ENCODE results near the gene ADIPOQ.
A peak's percentile ranks its signal among the peaks of the same experiment; 100 is the strongest.

Gene ADIPOQ

DNA sequence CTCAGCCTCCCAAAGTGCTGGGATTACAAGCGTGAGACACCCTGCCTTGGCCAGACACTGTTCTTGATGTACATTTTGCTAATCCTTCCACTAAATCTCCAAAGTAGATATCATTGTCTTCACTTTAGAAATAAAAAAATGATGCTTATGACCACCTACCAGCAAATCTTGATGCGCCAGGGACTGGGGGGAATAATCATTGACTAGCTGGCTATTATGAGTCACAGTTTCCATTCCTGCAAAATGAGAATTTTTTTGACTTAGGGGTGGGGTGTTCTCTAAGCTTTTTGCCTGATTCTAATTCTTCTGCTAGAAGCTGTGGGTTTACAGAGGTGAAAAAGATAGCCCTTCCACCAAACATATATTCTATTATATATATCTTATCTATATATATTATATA is 19.1 kb upstream of the ADIPOQ start:
- TF ChIP-seq, protein P1, sequence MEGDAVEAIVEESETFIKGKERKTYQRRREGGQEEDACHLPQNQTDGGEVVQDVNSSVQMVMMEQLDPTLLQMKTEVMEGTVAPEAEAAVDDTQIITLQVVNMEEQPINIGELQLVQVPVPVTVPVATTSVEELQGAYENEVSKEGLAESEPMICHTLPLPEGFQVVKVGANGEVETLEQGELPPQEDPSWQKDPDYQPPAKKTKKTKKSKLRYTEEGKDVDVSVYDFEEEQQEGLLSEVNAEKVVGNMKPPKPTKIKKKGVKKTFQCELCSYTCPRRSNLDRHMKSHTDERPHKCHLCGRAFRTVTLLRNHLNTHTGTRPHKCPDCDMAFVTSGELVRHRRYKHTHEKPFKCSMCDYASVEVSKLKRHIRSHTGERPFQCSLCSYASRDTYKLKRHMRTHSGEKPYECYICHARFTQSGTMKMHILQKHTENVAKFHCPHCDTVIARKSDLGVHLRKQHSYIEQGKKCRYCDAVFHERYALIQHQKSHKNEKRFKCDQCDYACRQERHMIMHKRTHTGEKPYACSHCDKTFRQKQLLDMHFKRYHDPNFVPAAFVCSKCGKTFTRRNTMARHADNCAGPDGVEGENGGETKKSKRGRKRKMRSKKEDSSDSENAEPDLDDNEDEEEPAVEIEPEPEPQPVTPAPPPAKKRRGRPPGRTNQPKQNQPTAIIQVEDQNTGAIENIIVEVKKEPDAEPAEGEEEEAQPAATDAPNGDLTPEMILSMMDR (IDR thresholded peaks at IDR 0.05; ENCODE audit: low read depth, low read length) = no peak
- DNase-seq (ENCODE audit: low read depth in 2 of 2) = peak; percentile 32 to 57
- no peak overlapping the region for H3K4me3 ChIP-seq (replicated peaks in 1 of 2; ENCODE audit: low read depth in 2 of 2, low read length in 2 of 2)

DNA sequence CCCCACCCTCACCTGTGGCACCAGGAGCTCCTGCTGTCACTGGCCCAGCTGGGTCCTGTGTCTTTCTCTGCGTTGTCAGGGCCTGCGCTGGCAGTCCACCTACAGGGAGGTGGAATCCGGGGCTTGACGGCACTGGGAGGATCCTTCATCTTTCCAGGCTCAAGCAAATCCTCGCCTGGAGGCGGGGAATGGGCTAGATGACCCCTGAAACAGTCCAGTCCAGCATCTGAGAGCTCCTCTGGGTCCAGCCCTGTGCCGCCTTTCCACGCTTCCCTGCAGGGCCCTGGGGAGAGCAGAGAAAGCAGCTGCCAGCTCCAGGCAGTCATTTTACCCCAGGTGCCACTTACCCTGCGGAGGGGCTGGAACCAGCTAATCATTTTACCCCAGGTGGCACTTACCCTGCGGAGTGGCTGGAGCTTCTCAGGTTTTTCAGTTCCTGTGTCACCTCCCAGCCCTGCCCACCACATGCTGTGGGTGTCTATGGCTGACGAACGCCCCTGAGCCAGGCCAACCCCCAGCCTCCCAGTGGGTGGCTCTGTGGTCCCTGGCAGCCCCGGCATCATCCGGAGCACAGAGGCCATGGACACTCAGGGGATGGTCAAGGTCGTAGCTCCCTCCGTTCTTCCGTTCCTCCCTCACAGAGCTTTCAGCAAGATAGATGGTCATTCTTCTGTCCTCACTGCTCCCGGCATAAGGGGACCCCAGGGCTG is 17.9 kb upstream of the ADIPOQ start:
- H3K4me3 ChIP-seq (replicated peaks in 1 of 2; ENCODE audit: low read depth in 2 of 2, low read length in 2 of 2) = no peak overlapping the region
- DNase-seq (ENCODE audit: low read depth in 2 of 2) = no peak
- TF ChIP-seq, protein P1 (IDR thresholded peaks at IDR 0.05; ENCODE audit: low read depth, low read length) = no peak

- TF ChIP-seq, protein P1 (IDR thresholded peaks at IDR 0.05; ENCODE audit: low read depth, low read length) = no peak
- H3K4me3 ChIP-seq (replicated peaks in 1 of 2; ENCODE audit: low read depth in 2 of 2, low read length in 2 of 2) = no peak overlapping the region
- DNase-seq (ENCODE audit: low read depth in 2 of 2) = peak; percentile 59 to 69
These were observed 17.2 kb upstream of the ADIPOQ start for GRCh38 chr3:186825294-186825821.

DNA sequence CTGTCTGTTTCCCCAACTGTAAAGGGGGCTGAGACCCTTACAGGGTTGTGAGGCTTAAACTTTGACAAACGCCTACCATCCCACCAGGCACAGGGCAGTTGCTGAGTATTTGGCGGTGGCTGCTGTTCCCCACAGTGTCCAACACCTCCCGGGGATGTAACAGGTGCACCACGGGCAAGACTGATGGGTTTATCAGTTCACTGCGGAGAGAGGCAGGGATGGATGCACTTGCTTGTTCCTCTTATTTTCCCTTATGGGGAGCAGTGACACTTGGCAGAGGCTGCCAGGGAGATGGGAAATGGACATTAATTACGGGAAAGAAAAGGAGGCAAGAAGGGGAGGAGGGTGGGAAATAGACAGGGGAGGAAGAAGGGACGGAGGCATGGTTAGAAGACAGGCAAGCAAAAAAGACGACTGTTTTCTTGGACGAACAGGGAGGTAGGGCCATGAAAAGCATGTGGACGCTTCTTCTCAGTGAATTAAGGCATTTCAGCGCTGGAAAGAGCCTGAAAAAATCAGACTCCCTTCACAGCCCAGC is 16.6 kb upstream of the ADIPOQ start:
- H3K4me3 ChIP-seq (replicated peaks in 1 of 2; ENCODE audit: low read depth in 2 of 2, low read length in 2 of 2) = no peak overlapping the region
- no peak for DNase-seq (ENCODE audit: low read depth in 2 of 2)
- TF ChIP-seq, protein P1 (IDR thresholded peaks at IDR 0.05; ENCODE audit: low read depth, low read length) = no peak

GRCh38 chr3:186826410-186826975 is 16.0 kb upstream of the ADIPOQ start:
- TF ChIP-seq, protein P1 (IDR thresholded peaks at IDR 0.05; ENCODE audit: low read depth, low read length) = no peak
- DNase-seq (ENCODE audit: low read depth in 2 of 2) = no peak
- peak overlapping the region; percentile 57 to 60 for H3K4me3 ChIP-seq (replicated peaks in 1 of 2; ENCODE audit: low read depth in 2 of 2, low read length in 2 of 2)

GRCh38 chr3:186826976-186827857 is 15.3 kb upstream of the ADIPOQ start:
- TF ChIP-seq, protein P1 (IDR thresholded peaks at IDR 0.05; ENCODE audit: low read depth, low read length) = no peak
- peak overlapping the region; percentile 57 to 60 for H3K4me3 ChIP-seq (replicated peaks in 1 of 2; ENCODE audit: low read depth in 2 of 2, low read length in 2 of 2)
- peak; percentile 76 to 88 for DNase-seq (ENCODE audit: low read depth in 2 of 2)

All from cardiac fibroblast (primary cell).